ENCODE measurements around the gene ADAMTS6. TPM values are rescaled to one million over a fixed set of nuclear protein-coding genes. Genes with fewer than 3 reads are reported as not detected.

The ADAMTS6 gene
- 23.5 and 35.9 TPM in 2 replicates for total RNA-seq

GRCh38 chr5:65481635-65482295, at the start of gene ADAMTS6:
ADAMTS6 (minus strand) TSS chr5:65481920; CDS start chr5:65473673, 8,247 bp downstream.

Other genes starting within 250 kb of the ADAMTS6 start
- gene CENPK, start 81.2 kb upstream of the ADAMTS6 start, total RNA-seq: 14.9 and 15.2 TPM in 2 replicates
- gene PPWD1, start 81.4 kb upstream of the ADAMTS6 start, total RNA-seq: 33.8 and 44.0 TPM in 2 replicates
- 33.4 and 34.1 TPM in 2 replicates for gene TRIM23, start 142.4 kb upstream of the ADAMTS6 start, total RNA-seq
- gene SHLD3, start 143.1 kb upstream of the ADAMTS6 start, total RNA-seq: 3.0 and 3.2 TPM in 2 replicates
- 29.6 and 35.2 TPM in 2 replicates for gene TRAPPC13, start 143.1 kb upstream of the ADAMTS6 start, total RNA-seq
- gene SGTB, start 240.2 kb upstream of the ADAMTS6 start, total RNA-seq: 11.8 and 13.6 TPM in 2 replicates
- 19.8 and 22.3 TPM in 2 replicates for gene NLN, start 240.3 kb upstream of the ADAMTS6 start, total RNA-seq